GM12878 (cell line): ENCODE data around the gene RTP5. TPM values are rescaled to one million over a fixed set of nuclear protein-coding genes. Genes with fewer than 3 reads are reported as not detected.
A peak's percentile ranks its signal among the peaks of the same experiment; 100 is the strongest.

Experiments used
- ATAC-seq: fragments of 200-7000 bp; cut with Tn5 transposase; 3 replicates; pipeline ENCODE4 v1.9.1; 2020; ENCODE audit warnings: mild to moderate bottlenecking, moderate library complexity
- BruUV-seq: library from RNA; stranded (reverse); fragments of 400-500 nt; replicated peaks from 2 replicates; lab custom pipeline; 2021; lab: Mats Ljungman, UMichigan
- CTCF ChIA-PET: fragments of 300-600 bp; sonication (Branson Sonifier 250); formaldehyde crosslinking; extraction: SDS; loops from one replicate; lab custom pipeline; 2021; ENCODE audit warnings: inconsistent platforms; lab: Yijun Ruan, JAX
- POLR2A ChIA-PET: fragments of 350-600 bp; formaldehyde crosslinking; extraction: SDS; loops from one replicate; lab custom pipeline; 2021; ENCODE audit warnings: inconsistent platforms; lab: Charles Lee
- RAD21 ChIA-PET: fragments of 300-600 bp; sonication (Branson Sonifier 250); formaldehyde crosslinking; loops from one replicate; lab custom pipeline; 2023; ENCODE audit warnings: antibody characterized with exemption; ENCODE audit not compliant: unreplicated experiment; lab: Charles Lee
- SMC1A ChIA-PET: fragments of 300-600 bp; sonication (Branson Sonifier 250); formaldehyde crosslinking; loops from one replicate; lab custom pipeline; 2023; ENCODE audit not compliant: unreplicated experiment, uncharacterized antibody; lab: Charles Lee
- DNase-seq: peaks from one replicate; pipeline ENCODE4 v3.0.0-alpha.2; 2011; ENCODE audit warnings: low read depth, low spot score
- FAIRE-seq: peaks from 3 replicates; lab custom pipeline; 2011; peaks lifted over from hg19 to GRCh38; lab: Jason Lieb, UNC
- H2AFZ ChIP-seq: 2 replicates; pipeline ENCODE4 v1.6.0; 2011; ENCODE audit warnings: low read depth, low read length, control low read depth; ENCODE audit not compliant: control insufficient read depth
- H3K27ac ChIP-seq: 2 replicates; pipeline ENCODE4 v1.5.1; 2011; ENCODE audit warnings: control low read depth; ENCODE audit not compliant: control insufficient read depth, insufficient read depth
- H3K27me3 ChIP-seq, 2 experiments: replicated peaks in 1 of 2; 2 replicates each; pipeline versions ENCODE4 v1.6.0 to v1.6.1; 2011; ENCODE audit warnings: low read length in 1 of 2; ENCODE audit not compliant: control insufficient read depth in 2 of 2, insufficient read depth in 2 of 2
- H3K36me3 ChIP-seq, 2 experiments: 2 replicates each; pipeline ENCODE4 v1.5.1; 2011; ENCODE audit warnings: low read length in 1 of 2; ENCODE audit not compliant: control insufficient read depth in 2 of 2, insufficient read depth in 2 of 2
- H3K4me1 ChIP-seq: 2 replicates; pipeline ENCODE4 v1.6.1; 2011; ENCODE audit warnings: mild to moderate bottlenecking, low read length, moderate library complexity, mixed read lengths; ENCODE audit not compliant: control insufficient read depth, insufficient read depth
- H3K4me2 ChIP-seq: 2 replicates; pipeline ENCODE4 v1.6.0; 2011; ENCODE audit warnings: control low read depth; ENCODE audit not compliant: control insufficient read depth, insufficient read depth
- H3K4me3 ChIP-seq: fragments of 200-600 bp; sonication (generic); 2 replicates; pipeline ENCODE4 v1.5.1; 2016
- H3K79me2 ChIP-seq: 2 replicates; pipeline ENCODE4 v1.6.0; 2011; ENCODE audit warnings: low read length; ENCODE audit not compliant: control insufficient read depth, insufficient read depth
- H3K9ac ChIP-seq: 2 replicates; pipeline ENCODE4 v1.8.0; 2011; ENCODE audit warnings: low read length, control low read depth, mixed read lengths; ENCODE audit not compliant: control insufficient read depth, insufficient read depth
- H3K9me3 ChIP-seq: replicated peaks from 3 replicates; pipeline ENCODE4 v1.5.1; 2011; ENCODE audit warnings: mild to moderate bottlenecking, low read length; ENCODE audit not compliant: control insufficient read depth, insufficient read depth
- H4K20me1 ChIP-seq: 2 replicates; pipeline ENCODE4 v1.6.0; 2011; ENCODE audit not compliant: control insufficient read depth, insufficient read depth
- BCL11A ChIP-seq: IDR thresholded peaks from 2 replicates; pipeline ENCODE4 v1.6.1; 2011; ENCODE audit warnings: low read depth, low read length
- CBFB ChIP-seq: IDR thresholded peaks from 2 replicates; pipeline ENCODE4 v1.6.1; 2016; ENCODE audit warnings: antibody characterized with exemption, low read depth
- CEBPB ChIP-seq, 2 experiments: fragments of 150-350 bp in 1 of 2; IDR thresholded peaks; 2 replicates each; pipeline ENCODE4 v1.6.1; 2012 to 2014; ENCODE audit warnings: low read depth in 2 of 2, low read length in 2 of 2, borderline replicate concordance in 1 of 2, inconsistent platforms in 1 of 2
- ETV6 ChIP-seq, 2 experiments: fragments of 450-650 bp in 1 of 2; IDR thresholded peaks in 1 of 2; conservative IDR thresholded peaks in 1 of 2; 2 replicates each; pipeline ENCODE4 v1.6.1; 2014; ENCODE audit warnings: antibody characterized with exemption in 1 of 2, borderline replicate concordance in 1 of 2, low read depth in 1 of 2, mild to moderate bottlenecking in 1 of 2, moderate library complexity in 1 of 2
- FOS ChIP-seq: IDR thresholded peaks from 3 replicates; pipeline ENCODE4 v1.6.1; 2011; ENCODE audit warnings: borderline replicate concordance; ENCODE audit not compliant: insufficient read length; ENCODE audit errors: extremely low read depth
- FOXK2 ChIP-seq: fragments of 450-650 bp; IDR thresholded peaks from 2 replicates; pipeline ENCODE4 v1.6.1; 2017; ENCODE audit warnings: mild to moderate bottlenecking, moderate library complexity
- HDAC2 ChIP-seq: fragments of 200-600 bp; sonication (generic); IDR thresholded peaks from 2 replicates; pipeline ENCODE4 v1.6.1; 2017
- JUNB ChIP-seq: IDR thresholded peaks from 2 replicates; pipeline ENCODE4 v1.6.1; 2016; ENCODE audit warnings: antibody characterized with exemption, mild to moderate bottlenecking
- MYB ChIP-seq: fragments of 150-350 bp; IDR thresholded peaks from 2 replicates; pipeline ENCODE4 v1.6.1; 2014; ENCODE audit warnings: mild to moderate bottlenecking, low read depth, low read length, borderline replicate concordance
- RBBP5 ChIP-seq: fragments of 200-600 bp; sonication (generic); conservative IDR thresholded peaks from 2 replicates; pipeline ENCODE4 v1.6.1; 2016
- RCOR1 ChIP-seq: conservative IDR thresholded peaks from 2 replicates; pipeline ENCODE4 v1.6.1; 2012; ENCODE audit warnings: low read depth, low read length, improper control_type of control experiment
- SMAD5 ChIP-seq: IDR thresholded peaks from 2 replicates; pipeline ENCODE4 v1.6.1; 2016; ENCODE audit warnings: antibody characterized with exemption, low read depth
- TARDBP ChIP-seq: IDR thresholded peaks from 2 replicates; pipeline ENCODE4 v1.6.1; 2016; ENCODE audit warnings: borderline replicate concordance
- ZNF207 ChIP-seq: fragments of 450-650 bp; IDR thresholded peaks from 2 replicates; pipeline ENCODE4 v1.6.1; 2014; ENCODE audit warnings: antibody characterized with exemption, mild to moderate bottlenecking, borderline replicate concordance
- WGBS: methylation state at CpG from one replicate; pipeline ENCODE4 v1.1.6; 2016; ENCODE audit warnings: low lambda C conversion rate; ENCODE audit not compliant: insufficient replicate concordance, insufficient coverage; ENCODE audit errors: missing lambda C conversion rate; 5-methylcytosine and 5-hydroxymethylcytosine counted together
- in situ Hi-C: fragments of 300-500 bp; cut with MboI; formaldehyde crosslinking; loops from 9 replicates; pipeline ENCODE4 v1.14.3; 2018; ENCODE audit warnings: mixed read lengths
- intact Hi-C: fragments of 100-400 bp; cut with micrococcal nuclease; formaldehyde crosslinking; loops from one replicate; pipeline ENCODE4 v1.14.2; 2022; ENCODE audit not compliant: unreplicated experiment
- polyA plus RNA-seq, 11 experiments: library from polyadenylated mRNA; depleted of rRNA in 4 of 11; unstranded in 6 of 11; stranded (reverse) in 5 of 11; fragments of >200 nt; fragmentation: Nextera tagmentation in 4 of 11; fragmentation: Illumina TruSeq in 1 of 11; extraction: Ambion mirVana in 4 of 11; extraction: Trizol in 1 of 11; gene quantifications; 1 replicate in 1 of 11; 2 replicates in 10 of 11; pipeline versions ENCODE4 v1.2.1 to v1.2.3, GENCODE V29; 2011 to 2016; ENCODE audit warnings: inconsistent platforms in 2 of 11, missing spikeins in 2 of 11, low read depth in 1 of 11
- total RNA-seq, 4 experiments: library from RNA; depleted of rRNA in 3 of 4; stranded (reverse); fragments of >200 nt in 3 of 4; fragmentation: Illumina TruSeq in 1 of 4; extraction: Trizol in 1 of 4; gene quantifications; 2 replicates each; pipeline versions ENCODE4 v1.2.1 to v1.2.3, GENCODE V29; 2013 to 2021
- TF ChIP-seq, protein P1 (sequence below): fragments of 450-650 bp; IDR thresholded peaks from 2 replicates; pipeline ENCODE4 v1.6.1; 2017; ENCODE audit warnings: borderline replicate concordance
- TF ChIP-seq, protein P2 (sequence below): IDR thresholded peaks from 2 replicates; pipeline ENCODE4 v1.6.1; 2012; ENCODE audit warnings: low read depth, low read length, improper control_type of control experiment
- TF ChIP-seq, protein P3 (sequence below): fragments of 450-650 bp; IDR thresholded peaks from 2 replicates; pipeline ENCODE4 v1.6.1; 2016; ENCODE audit warnings: mild to moderate bottlenecking

The RTP5 gene
- total and polyA plus RNA-seq, 10 of the 15 experiments (the other 5 are each of a cell fraction or from before 2014, with no cell fraction given) = 0.05 TPM; not detected in 9

DNA sequence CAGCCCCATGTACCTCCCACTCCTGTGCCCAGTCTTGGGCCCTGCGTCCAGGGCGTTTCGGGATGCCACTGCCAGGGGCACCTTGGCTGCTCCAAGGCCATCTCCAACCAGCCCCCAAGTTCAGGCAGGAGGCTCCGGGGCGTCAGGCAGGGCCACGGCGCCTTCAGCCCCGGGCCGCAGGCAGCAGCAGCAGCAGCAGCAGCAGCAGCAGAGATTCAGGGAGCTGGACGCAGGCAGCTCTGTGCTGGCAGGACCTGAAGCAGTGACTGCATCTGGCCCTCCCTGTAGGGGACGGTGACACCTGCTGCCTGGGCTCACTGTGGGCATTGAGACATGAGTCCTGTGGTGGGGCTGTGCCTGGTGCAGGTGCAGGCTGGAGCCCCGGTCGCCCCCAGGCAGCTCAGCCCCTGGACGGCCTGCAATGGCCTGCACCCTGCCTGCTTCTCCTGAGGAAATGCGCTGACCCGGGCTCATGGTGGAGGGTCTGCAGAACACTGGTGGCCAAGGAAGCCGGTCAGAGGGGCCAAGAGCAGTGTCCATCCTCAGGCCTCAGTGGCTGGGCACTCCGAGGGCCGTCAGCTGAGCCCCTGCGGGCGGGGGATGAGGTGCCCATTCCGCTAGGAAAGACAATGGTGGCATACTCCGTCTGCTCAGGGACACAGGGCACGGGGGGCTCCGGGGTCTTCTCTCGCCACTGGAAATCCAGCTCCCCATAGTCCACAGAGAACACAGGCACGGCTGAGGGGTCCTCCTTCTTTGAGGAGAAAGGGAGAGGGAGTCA is 18.8 kb upstream of the RTP5 start:
- RAD21 ChIA-PET = no interaction called here
- Histone ChIP-seq H3K27ac (no peak overlapping the region), H3K27me3 (no peaks in the 10 kb centered on the region), H3K36me3 (no peaks in the 10 kb centered on the region), H4K20me1 (no peaks in the 10 kb centered on the region), H3K79me2 (no peaks in the 10 kb centered on the region), H3K9me3 (no peaks in the 10 kb centered on the region), H3K9ac (no peak overlapping the region), H3K4me3 (no peak overlapping the region), H3K4me1 (no peaks in the 10 kb centered on the region; the same call in 1 of the 2 replicates), H3K4me2 (no peak overlapping the region), H2AFZ (no peak overlapping the region)
- DNase-seq (no peak), ATAC-seq (peak; percentile 12), FAIRE-seq (no peak)
- intact Hi-C loops = no loop called here
- in situ Hi-C loops = no loop called here
- WGBS = 66% methylated on average over 27 of the region's 27 CpGs
- CTCF ChIA-PET = no interaction called here
- POLR2A ChIA-PET = no interaction called here
- SMC1A ChIA-PET = no interaction called here
- BruUV-seq = no TSS peak
- TF ChIP-seq, protein P1, sequence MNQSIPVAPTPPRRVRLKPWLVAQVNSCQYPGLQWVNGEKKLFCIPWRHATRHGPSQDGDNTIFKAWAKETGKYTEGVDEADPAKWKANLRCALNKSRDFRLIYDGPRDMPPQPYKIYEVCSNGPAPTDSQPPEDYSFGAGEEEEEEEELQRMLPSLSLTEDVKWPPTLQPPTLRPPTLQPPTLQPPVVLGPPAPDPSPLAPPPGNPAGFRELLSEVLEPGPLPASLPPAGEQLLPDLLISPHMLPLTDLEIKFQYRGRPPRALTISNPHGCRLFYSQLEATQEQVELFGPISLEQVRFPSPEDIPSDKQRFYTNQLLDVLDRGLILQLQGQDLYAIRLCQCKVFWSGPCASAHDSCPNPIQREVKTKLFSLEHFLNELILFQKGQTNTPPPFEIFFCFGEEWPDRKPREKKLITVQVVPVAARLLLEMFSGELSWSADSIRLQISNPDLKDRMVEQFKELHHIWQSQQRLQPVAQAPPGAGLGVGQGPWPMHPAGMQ = no peak
- no peak for TF ChIP-seq FOXK2
- no peak for TF ChIP-seq MYB
- TF ChIP-seq, protein P2, sequence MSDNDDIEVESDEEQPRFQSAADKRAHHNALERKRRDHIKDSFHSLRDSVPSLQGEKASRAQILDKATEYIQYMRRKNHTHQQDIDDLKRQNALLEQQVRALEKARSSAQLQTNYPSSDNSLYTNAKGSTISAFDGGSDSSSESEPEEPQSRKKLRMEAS = no peak
- no peak for TF ChIP-seq RCOR1
- TF ChIP-seq HDAC2 = no peak
- no peak for TF ChIP-seq BCL11A
- TF ChIP-seq ETV6 (conservative IDR thresholded peaks at IDR 0.05 in 1 of 2, IDR thresholded peaks at IDR 0.05 in 1 of 2; ENCODE audit: borderline replicate concordance in 1 of 2, low read depth in 1 of 2) = no peak
- TF ChIP-seq RBBP5 = no peak
- no peak for TF ChIP-seq ZNF207
- no peak for TF ChIP-seq CBFB
- no peak for TF ChIP-seq TARDBP
- TF ChIP-seq, protein P3, sequence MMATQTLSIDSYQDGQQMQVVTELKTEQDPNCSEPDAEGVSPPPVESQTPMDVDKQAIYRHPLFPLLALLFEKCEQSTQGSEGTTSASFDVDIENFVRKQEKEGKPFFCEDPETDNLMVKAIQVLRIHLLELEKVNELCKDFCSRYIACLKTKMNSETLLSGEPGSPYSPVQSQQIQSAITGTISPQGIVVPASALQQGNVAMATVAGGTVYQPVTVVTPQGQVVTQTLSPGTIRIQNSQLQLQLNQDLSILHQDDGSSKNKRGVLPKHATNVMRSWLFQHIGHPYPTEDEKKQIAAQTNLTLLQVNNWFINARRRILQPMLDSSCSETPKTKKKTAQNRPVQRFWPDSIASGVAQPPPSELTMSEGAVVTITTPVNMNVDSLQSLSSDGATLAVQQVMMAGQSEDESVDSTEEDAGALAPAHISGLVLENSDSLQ = no peak
- no peak for TF ChIP-seq CEBPB (IDR thresholded peaks at IDR 0.05; ENCODE audit: borderline replicate concordance in 1 of 2, low read depth in 2 of 2, low read length in 2 of 2)
- TF ChIP-seq JUNB = no peak
- no peak for TF ChIP-seq FOS
- no peak for TF ChIP-seq SMAD5
